ENCODE results near the gene BICRA.
"Not testable (repeated sequence)": the region's sequence is repeated elsewhere in the genome, so short reads cannot be mapped to it uniquely, and the experiment has no call there.

Gene BICRA

GRCh38 chr19:47628078-47628771 lies 19.3 kb downstream of the BICRA start:
- no peak for DNase-seq (ENCODE audit: low read depth in 1 of 2, low spot score in 1 of 2)

DNA sequence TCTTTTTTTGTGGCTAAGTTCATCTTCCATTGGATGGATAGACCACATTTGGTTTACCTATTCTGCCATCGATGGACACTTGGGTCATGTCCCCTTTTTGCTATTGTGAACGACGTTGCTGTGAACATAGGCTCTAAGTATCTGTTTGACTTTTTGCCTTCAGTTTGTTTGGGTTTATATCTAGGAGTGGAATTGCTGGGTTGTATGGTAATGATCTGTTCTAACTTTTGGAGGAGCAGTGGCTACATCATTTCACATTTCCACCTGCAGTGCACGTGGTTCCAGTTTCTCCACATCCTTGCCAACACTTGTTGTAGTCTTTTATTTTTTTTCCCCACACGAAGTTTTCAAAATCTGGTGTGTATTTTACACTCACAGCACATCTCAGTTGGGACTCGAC lies 21.7 kb downstream of the BICRA start:
- DNase-seq (ENCODE audit: low read depth in 1 of 2, low spot score in 1 of 2): no peak

GRCh38 chr19:47631681-47632446 lies 22.9 kb downstream of the BICRA start:
- no peak for DNase-seq (ENCODE audit: low read depth in 1 of 2, low spot score in 1 of 2)

DNA sequence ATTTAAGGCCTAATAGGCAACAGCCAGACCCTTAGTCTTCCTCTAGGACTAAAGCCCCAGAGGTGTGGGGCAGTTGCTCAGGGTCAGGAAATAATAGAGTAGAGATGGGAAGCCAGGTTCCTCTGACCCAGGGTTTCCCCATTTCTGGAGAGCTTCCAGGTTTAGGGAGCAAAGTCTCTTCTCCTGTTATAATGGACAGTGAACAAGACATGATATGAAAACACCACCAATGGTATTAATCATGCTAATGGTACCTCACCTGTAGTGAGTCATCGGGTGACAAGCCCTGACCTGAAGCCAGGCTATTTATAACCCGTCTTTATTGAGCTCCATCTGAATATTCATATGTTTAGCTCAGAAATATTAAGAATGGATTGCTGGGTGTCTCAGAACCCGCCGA lies 24.6 kb downstream of the BICRA start:
- DNase-seq (ENCODE audit: low read depth in 1 of 2, low spot score in 1 of 2): no peak

- no peak for DNase-seq (ENCODE audit: low read depth in 1 of 2, low spot score in 1 of 2)
These were observed 25.1 kb downstream of the BICRA start for GRCh38 chr19:47633996-47634395.

GRCh38 chr19:47635152-47635754 lies 26.3 kb downstream of the BICRA start:
- not testable (repeated sequence) for DNase-seq (ENCODE audit: low read depth in 1 of 2, low spot score in 1 of 2)

- no peak for DNase-seq (ENCODE audit: low read depth in 1 of 2, low spot score in 1 of 2)
These were observed 28.6 kb downstream of the BICRA start for GRCh38 chr19:47637550-47637949.

DNA sequence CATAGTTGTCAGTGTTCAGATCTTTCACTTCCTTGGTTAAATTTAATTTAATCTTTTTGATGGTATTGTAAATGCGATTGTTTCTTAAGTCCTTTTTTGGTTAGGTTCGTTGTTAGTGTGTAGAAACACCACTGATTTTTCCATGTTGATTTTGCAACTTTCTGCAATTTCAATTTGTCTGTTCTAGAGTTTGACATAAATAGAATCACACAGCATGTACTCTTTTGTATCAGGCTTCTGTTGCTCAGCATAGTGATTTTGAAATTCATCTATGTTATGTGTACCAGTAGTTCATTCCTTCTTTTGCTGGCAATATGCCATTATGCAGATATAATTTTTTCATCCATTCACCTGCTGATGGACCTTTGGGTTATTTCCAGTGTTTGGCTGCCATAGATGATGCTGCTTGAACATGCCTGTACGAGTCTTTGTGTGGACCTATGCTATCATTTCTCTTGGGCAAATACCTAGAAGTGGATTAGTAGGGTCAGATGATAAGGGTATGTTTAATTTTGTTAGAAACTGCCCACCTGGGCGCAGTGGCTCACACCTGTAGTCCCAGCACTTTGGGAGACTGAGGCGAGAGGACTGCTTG lies 33.1 kb downstream of the BICRA start:
- no peak for DNase-seq (ENCODE audit: low read depth in 1 of 2, low spot score in 1 of 2)

DNA sequence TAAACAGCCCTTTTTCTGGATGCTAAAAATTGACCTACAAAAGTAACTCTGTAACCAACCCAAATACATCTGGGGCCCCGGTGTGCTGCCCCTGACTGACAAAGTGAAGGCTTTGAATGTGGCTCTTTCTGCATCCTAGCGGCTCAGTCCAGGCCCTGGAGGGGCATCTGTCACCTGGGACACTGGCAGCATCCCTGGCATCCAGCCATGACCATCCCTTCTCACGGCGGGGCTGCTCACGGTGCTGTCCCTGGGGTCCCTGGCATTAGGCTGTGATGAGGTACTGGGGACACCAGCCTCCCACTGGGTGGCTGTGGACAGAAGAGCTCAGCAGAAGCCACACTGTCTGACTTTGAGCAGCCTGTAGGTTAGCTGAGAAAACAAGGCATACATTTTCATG lies 34.3 kb downstream of the BICRA start:
- no peak for DNase-seq (ENCODE audit: low read depth in 1 of 2, low spot score in 1 of 2)

DNA sequence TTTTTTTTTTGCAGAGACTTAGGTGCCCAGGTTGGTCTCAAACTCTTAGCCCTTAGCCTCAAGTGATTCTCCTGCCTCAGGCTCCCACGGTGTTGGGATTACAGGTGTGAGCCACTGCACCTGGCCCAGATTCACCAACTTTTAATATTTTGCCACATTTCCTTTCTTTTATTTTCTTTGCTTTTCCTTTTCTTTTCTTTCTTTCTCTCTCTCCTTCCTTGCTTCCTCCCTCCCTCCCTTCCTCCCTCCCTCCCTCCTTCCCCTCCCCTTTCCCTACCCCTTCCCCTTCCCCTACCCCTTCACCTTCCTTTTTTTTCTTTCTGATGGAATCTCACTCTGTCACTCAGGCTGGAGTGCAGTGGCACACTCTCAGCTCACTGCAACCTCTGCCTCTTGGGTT lies 35.3 kb downstream of the BICRA start:
- no peak for DNase-seq (ENCODE audit: low read depth in 1 of 2, low spot score in 1 of 2)

DNA sequence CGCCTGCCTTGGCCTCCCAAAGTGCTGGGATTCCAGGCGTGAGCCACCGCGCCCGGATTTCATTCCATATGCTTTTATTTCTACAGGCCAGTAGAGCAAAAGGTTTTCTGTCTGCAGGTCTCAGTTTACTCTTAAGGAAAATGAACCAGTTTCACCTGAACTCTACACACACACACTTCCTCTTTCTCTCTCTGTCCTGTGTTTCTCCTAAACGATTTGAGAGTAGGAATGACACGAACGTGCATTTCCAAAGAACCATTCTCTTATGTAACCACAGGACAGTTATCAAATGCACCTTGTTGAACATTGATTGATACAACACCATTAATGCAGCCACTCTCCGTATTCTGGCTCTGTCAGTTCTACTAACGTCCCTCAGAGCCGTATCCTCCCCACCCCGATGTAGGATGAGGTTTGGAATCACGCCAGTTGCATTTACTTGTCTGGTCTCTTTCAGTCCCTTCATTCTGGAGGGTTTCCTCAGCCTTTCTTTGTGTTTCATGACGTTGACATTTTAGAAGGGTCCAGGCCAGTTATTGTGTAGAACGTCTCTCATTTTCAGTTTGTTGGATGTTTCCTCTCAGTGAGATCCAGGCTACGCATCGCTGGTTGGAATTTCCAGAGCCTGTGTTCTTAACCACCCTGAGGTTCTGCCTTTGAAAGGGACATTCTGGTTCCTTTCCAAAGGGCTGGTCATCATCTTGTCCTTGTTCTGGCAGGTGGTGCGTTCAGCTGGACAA lies 36.0 kb downstream of the BICRA start:
- DNase-seq (ENCODE audit: low read depth in 1 of 2, low spot score in 1 of 2): no peak

GRCh38 chr19:47646924-47647323 lies 38.0 kb downstream of the BICRA start:
- no peak for DNase-seq (ENCODE audit: low read depth in 1 of 2, low spot score in 1 of 2)

GRCh38 chr19:47649588-47649987 lies 40.7 kb downstream of the BICRA start:
- DNase-seq (ENCODE audit: low read depth in 1 of 2, low spot score in 1 of 2): no peak

DNA sequence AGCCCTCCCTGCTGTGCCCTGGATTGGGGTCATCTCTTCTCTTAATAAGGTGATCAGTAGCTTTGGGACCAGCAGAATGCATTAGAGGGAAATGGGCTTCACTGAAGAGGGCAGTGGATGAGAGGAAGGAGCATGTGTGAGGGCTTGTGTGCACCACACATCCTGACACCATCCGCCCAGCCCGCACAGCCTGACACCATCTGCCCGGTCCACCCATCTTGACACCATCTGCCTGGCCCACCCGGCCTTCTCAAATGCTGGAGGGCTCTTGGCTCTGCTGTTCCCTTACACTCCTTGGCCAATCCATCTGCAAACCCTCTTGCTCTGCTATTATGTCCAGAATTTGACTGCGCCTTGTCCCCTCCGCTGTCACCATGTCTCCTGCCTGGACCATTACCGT lies 41.8 kb downstream of the BICRA start:
- no peak for DNase-seq (ENCODE audit: low read depth in 1 of 2, low spot score in 1 of 2)

- no peak for DNase-seq (ENCODE audit: low read depth in 1 of 2, low spot score in 1 of 2)
These were observed 42.2 kb downstream of the BICRA start for GRCh38 chr19:47651132-47651531.

- DNase-seq (ENCODE audit: low read depth in 1 of 2, low spot score in 1 of 2): no peak
These were observed 42.8 kb downstream of the BICRA start for GRCh38 chr19:47651691-47652090.

DNA sequence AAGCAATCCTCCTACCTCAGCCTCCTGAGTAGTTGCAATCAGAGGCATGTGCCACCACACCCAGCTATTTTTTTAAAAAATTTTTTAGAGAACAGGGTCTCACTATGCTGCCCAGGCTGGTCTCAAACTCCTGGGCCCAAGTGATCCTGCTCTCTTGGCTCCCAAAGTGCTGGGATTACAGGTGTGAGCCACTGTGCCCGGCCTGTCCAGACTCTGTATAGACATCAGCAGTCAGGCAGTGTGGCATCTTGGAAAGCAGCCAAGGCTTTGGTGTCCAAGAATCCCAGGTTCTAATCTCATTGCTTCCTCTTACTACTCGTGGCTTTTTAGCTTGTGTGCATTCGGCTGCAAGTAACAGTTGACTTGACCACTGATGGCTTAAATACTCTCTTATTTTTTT lies 43.4 kb downstream of the BICRA start:
- no peak for DNase-seq (ENCODE audit: low read depth in 1 of 2, low spot score in 1 of 2)

- DNase-seq (ENCODE audit: low read depth in 1 of 2, low spot score in 1 of 2): no peak
These were observed 44.9 kb downstream of the BICRA start for GRCh38 chr19:47653856-47654255.

DNA sequence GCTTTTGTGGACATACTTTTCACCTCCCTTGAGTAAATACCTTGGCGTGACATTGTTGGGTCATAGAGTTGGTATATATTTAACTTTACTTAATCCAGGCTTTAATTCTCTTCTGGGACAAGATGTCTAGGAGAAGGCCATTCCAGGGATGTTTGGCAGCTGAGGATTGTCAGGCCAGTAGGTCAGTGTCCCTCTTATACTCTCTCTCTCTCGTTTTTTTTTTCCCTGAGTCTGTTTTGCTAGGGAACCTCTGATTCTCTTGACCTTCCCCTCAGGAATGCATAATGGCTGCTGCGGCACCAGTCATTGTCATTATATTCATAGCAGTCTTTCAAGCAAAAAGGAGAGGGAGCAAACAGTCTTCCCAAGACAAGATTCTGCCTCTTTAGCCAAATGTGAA lies 48.8 kb downstream of the BICRA start:
- no peak for DNase-seq (ENCODE audit: low read depth in 1 of 2, low spot score in 1 of 2)

DNA sequence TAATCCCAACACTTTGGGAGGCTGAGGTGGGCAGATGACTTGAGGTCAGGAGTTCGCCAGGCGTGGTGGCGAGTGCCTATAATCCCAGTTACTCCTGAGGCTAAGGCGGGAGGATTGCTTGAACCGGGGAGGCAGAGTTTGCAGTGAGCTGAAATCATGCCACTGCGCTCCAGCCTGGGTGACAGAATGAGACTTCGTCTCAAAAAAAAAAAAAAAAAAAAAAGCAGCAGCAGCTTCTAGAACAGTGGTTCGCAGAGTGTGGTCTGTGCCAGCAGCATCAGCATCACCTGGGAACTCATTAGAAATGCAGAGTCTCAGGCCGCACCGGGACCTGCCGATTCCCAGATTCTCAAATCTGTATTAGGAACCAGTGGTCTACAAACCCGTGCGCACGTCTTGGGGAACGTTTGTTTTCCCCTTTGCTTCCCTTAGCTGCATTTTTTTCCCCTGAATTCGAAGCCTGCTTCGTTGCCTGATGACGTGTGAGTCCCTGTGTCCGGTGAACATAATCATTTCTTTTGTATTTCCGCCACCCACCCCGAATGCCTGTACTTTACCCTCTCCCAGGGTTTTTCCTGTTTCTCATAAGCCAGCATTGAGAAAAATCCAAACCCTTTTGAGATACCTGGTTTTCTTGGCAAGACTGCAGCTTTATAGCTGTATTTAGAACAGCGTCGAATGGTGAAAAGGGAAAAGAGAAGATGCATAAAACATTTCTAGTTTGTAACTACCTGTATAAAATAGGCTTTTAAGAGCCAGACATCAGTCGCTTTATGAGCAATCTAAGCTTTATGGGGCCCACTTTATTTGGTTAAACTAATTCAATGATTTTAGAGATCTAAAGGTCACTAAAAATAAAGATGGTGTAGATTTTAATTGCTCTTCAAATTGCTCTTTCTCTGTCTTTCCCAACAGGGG lies 49.8 kb downstream of the BICRA start:
- no peak for DNase-seq (ENCODE audit: low read depth in 1 of 2, low spot score in 1 of 2)
